Uterine smooth muscle cell (primary cell): ENCODE measurements around the gene TAS2R50. TPM values are rescaled to one million over a fixed set of nuclear protein-coding genes. Genes with fewer than 3 reads are reported as not detected.

Experiments
- total RNA-seq: library from RNA; depleted of rRNA; stranded (reverse); fragments of >200 nt; gene quantifications from 2 replicates; pipeline ENCODE4 v1.2.3, GENCODE V29; 2014

Gene TAS2R50
- total RNA-seq, result 3.5 and 4.2 TPM in 2 replicates

GRCh38 chr12:10986812-10987211 lies at the start of gene TAS2R50:
Gene TAS2R50, minus strand, starts transcription at chr12:10986912. Its CDS starts 52 bp downstream, at chr12:10986860.

DNA sequence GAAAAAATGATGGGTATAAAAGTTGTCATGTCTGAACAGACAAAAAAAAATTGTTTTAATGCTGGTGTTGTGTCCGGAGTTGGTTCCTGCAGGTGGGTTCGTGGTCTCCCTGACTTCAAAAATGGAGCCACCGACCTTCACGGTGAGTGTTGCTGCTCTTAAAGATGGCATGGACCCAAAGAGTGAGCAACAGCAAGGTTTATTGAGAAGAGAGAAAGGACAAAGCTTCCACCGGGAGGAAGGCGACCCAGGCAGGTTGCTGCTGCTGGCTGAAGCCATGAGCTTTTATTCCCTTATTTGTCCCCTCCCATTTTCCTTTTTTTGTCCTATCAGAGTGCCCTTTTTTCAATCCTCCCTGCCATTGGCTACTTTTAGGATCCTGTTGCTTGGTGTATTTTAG lies 44.6 kb upstream of the TAS2R50 start, which contains the start of gene TAS2R31:
TSS of gene TAS2R31 (minus strand) at position 101 of the 400 bp plus-strand sequence. CDS start at position 29, 72 bp downstream.

DNA sequence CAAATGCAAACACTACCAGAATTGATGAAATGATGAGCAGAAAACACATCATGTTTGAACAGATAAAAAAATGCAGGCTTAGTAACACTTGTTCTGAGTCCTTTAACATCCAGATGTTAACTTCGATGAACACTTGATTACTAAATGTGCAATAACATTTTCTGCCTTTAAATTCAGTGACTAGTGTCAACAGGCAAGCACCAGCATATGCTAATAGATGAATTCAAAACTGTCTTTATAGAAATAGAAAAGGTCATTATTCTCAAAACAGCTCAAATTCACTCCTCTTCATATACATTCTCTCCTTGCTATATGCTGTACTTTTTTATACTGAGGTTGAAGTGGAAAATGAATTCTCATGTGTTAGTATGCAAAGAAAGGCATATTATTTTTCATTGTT lies 35.8 kb upstream of the TAS2R50 start, which contains the start of gene TAS2R19:
TSS of gene TAS2R19 (minus strand) at position 101 of the 400 bp plus-strand sequence. CDS start at position 52, 49 bp downstream.

GRCh38 chr12:10998204-10998603 lies 11.5 kb upstream of the TAS2R50 start, which contains the start of gene TAS2R20:
Gene TAS2R20, minus strand, starts transcription at chr12:10998304. Its CDS starts 429 bp downstream, at chr12:10997875.

DNA sequence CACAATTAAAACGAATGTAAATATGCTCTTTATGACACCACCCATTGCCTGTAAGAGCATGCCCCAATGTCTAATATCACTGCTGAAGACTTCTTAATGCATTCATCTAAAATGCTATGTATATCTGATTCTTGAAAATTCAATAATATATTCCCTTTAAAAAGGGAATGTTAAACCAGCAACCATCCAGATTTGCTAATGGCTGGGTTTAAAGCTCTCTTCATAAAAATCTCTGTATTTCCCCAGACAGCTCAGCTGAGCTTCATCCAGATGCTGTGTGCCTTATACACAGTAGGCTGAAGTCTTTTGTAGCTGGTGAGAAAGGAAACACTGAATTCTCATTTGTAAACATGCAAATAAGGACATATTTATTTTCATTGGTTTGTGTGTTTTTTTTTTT lies 47.5 kb downstream of the TAS2R50 start, which contains the start of gene TAS2R14:
TSS of gene TAS2R14 (minus strand) at position 101 of the 400 bp plus-strand sequence. CDS start at position 45, 56 bp downstream.

Other genes with a start within 250 kb of the TAS2R50 start
- not detected in 2 replicates for gene TAS2R7, start 184.3 kb downstream of the TAS2R50 start, total RNA-seq
- not detected in 2 replicates for gene TAS2R8, start 179.6 kb downstream of the TAS2R50 start, total RNA-seq
- gene TAS2R9, start 176.7 kb downstream of the TAS2R50 start, total RNA-seq, result 0.12 TPM in 1 of 2 replicates, not detected in the other
- 0.44 and 0.50 TPM in 2 replicates for gene TAS2R10, start 160.6 kb downstream of the TAS2R50 start, total RNA-seq
- 1.1 and 1.4 TPM in 2 replicates for gene PRR4, start 137.4 kb downstream of the TAS2R50 start, total RNA-seq
- gene PRH1, start 102.7 kb downstream of the TAS2R50 start, total RNA-seq, result 21.8 and 27.1 TPM in 2 replicates
- gene TAS2R13, start 77.3 kb downstream of the TAS2R50 start, total RNA-seq, result 1.5 and 2.3 TPM in 2 replicates
- 0.22 and 0.50 TPM in 2 replicates for gene PRH2, start 57.7 kb downstream of the TAS2R50 start, total RNA-seq
- 2.9 and 3.6 TPM in 2 replicates for gene TAS2R14, start 47.6 kb downstream of the TAS2R50 start, total RNA-seq
- gene TAS2R20, start 11.4 kb upstream of the TAS2R50 start, total RNA-seq, result 3.9 and 5.8 TPM in 2 replicates
- 7.9 and 10.8 TPM in 2 replicates for gene TAS2R19, start 35.7 kb upstream of the TAS2R50 start, total RNA-seq
- gene TAS2R31, start 44.5 kb upstream of the TAS2R50 start, total RNA-seq, result 5.7 and 8.2 TPM in 2 replicates
- 2.6 and 4.8 TPM in 2 replicates for gene TAS2R46, start 75.4 kb upstream of the TAS2R50 start, total RNA-seq
- gene TAS2R43, start 105.4 kb upstream of the TAS2R50 start, total RNA-seq, result 3.5 and 5.3 TPM in 2 replicates
- gene TAS2R30, start 147.7 kb upstream of the TAS2R50 start, total RNA-seq, result 6.5 and 9.1 TPM in 2 replicates
- 5.7 and 6.3 TPM in 2 replicates for gene SMIM10L1, start 184.3 kb upstream of the TAS2R50 start, total RNA-seq
- gene TAS2R42, start 200.0 kb upstream of the TAS2R50 start, total RNA-seq, result not detected in 2 replicates